Measurements from ENCODE around the gene LMX1B.

DNA sequence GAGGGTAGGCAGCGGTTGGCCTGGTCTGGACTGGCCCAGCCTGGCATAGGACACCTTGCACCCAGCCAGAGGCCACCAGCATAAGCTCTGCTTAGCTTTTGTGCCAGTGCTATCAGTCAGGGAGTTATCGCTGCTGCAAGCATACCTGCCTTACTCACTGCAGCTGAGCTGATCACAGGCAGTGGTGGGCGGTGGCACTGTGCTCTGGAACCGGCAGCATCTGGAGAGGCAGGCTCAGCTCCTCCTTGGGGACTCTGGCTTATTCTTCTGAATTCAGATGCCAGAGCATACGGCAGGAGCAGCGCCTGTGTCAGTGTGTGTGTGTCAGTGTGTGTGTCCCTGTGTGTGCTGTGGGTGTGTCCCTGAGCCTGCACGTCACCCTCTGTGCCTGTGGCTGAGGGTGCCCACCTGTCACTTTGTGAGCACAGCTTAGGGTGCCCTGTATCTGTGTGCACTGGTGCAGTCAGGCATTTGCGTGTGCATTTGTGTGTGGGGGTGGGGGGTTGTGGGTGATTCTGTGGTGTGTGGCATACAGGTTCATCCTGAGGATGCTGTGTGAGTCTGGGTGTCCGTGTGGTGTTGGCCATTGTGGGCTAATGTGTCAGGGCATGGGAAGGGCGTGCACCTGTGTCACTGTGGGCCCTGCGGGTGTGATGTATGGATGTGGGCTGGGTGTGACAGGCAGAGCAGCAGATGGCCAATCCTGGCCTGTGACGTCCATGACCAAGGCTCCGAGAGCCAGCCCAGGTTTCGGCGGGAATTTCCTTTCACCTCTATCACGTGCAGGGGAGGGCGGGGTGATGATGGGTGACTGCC lies 23.5 kb downstream of the LMX1B start:
- TF ChIP-seq SMAD4 (CRISPR knock-in tag; IDR thresholded peaks at IDR 0.05): no peak
- TF ChIP-seq, protein P1, sequence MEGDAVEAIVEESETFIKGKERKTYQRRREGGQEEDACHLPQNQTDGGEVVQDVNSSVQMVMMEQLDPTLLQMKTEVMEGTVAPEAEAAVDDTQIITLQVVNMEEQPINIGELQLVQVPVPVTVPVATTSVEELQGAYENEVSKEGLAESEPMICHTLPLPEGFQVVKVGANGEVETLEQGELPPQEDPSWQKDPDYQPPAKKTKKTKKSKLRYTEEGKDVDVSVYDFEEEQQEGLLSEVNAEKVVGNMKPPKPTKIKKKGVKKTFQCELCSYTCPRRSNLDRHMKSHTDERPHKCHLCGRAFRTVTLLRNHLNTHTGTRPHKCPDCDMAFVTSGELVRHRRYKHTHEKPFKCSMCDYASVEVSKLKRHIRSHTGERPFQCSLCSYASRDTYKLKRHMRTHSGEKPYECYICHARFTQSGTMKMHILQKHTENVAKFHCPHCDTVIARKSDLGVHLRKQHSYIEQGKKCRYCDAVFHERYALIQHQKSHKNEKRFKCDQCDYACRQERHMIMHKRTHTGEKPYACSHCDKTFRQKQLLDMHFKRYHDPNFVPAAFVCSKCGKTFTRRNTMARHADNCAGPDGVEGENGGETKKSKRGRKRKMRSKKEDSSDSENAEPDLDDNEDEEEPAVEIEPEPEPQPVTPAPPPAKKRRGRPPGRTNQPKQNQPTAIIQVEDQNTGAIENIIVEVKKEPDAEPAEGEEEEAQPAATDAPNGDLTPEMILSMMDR (IDR thresholded peaks at IDR 0.05): no peak

All from WTC11 (cell line).